IMR-90 (cell line): ENCODE data around the gene SRPK1. TPM values are rescaled to one million over a fixed set of nuclear protein-coding genes. Genes with fewer than 3 reads are reported as not detected.
"Not testable (repeated sequence)": the region's sequence is repeated elsewhere in the genome, so short reads cannot be mapped to it uniquely, and the experiment has no call there.

ENCODE experiments used
- ATAC-seq: fragments of 200-7000 bp; cut with Tn5 transposase; 2 replicates; pipeline ENCODE4 v1.9.1; 2020; ENCODE audit warnings: low read depth, mild to moderate bottlenecking, moderate library complexity
- BruUV-seq: library from RNA; stranded (reverse); fragments of 400-500 nt; replicated peaks from 2 replicates; lab custom pipeline; 2021; lab: Mats Ljungman, UMichigan
- CTCF ChIA-PET: fragments of 300-600 bp; formaldehyde crosslinking; extraction: SDS; loops from one replicate; lab custom pipeline; 2021; ENCODE audit warnings: antibody characterized with exemption; lab: Yijun Ruan, JAX
- POLR2A ChIA-PET: fragments of 300-600 bp; sonication (Branson Sonifier 250); formaldehyde crosslinking; loops from one replicate; lab custom pipeline; 2022; ENCODE audit warnings: antibody characterized with exemption; ENCODE audit not compliant: unreplicated experiment; lab: Charles Lee
- DNase-seq: peaks from one replicate; pipeline ENCODE4 v3.0.0; 2013
- H2AFZ ChIP-seq: replicated peaks from 2 replicates; pipeline ENCODE3; 2013; ENCODE audit warnings: low read length, mild to moderate bottlenecking; ENCODE audit not compliant: poor library complexity
- H2AK5ac ChIP-seq: 2 replicates; pipeline ENCODE4 v1.6.1; 2013; ENCODE audit warnings: low read depth, low read length, inconsistent platforms
- H2AK9ac ChIP-seq: replicated peaks from 2 replicates; pipeline ENCODE3; 2013; ENCODE audit warnings: mild to moderate bottlenecking, low read depth, low read length, moderate library complexity; ENCODE audit not compliant: poor library complexity
- H2BK120ac ChIP-seq: 2 replicates; pipeline ENCODE4 v1.6.1; 2013; ENCODE audit warnings: low read depth, low read length, inconsistent platforms
- H2BK15ac ChIP-seq: 3 replicates; pipeline ENCODE4 v1.6.1; 2013; ENCODE audit warnings: low read depth, low read length, inconsistent platforms
- H2BK20ac ChIP-seq: 2 replicates; pipeline ENCODE4 v1.6.1; 2013; ENCODE audit warnings: low read depth, mild to moderate bottlenecking, inconsistent platforms, low read length, moderate library complexity
- H2BK5ac ChIP-seq: 2 replicates; pipeline ENCODE4 v1.6.1; 2013; ENCODE audit warnings: mild to moderate bottlenecking, low read depth, low read length, inconsistent platforms; ENCODE audit not compliant: poor library complexity, severe bottlenecking
- H3K14ac ChIP-seq: replicated peaks from 2 replicates; pipeline ENCODE4 v1.6.1; 2013; ENCODE audit warnings: low read depth, low read length, inconsistent platforms
- H3K18ac ChIP-seq: 2 replicates; pipeline ENCODE4 v1.6.1; 2013; ENCODE audit warnings: low read depth, low read length, control low read depth
- H3K23ac ChIP-seq: 2 replicates; pipeline ENCODE4 v1.6.1; 2013; ENCODE audit warnings: low read depth, low read length, inconsistent platforms
- H3K27ac ChIP-seq: 2 replicates; pipeline ENCODE4 v1.5.1; 2013; ENCODE audit warnings: mild to moderate bottlenecking, control low read depth, low read length; ENCODE audit not compliant: insufficient read depth
- H3K27me3 ChIP-seq: 2 replicates; pipeline ENCODE4 v1.6.1; 2013; ENCODE audit warnings: low read length; ENCODE audit not compliant: control insufficient read depth, insufficient read depth
- H3K36me3 ChIP-seq: 2 replicates; pipeline ENCODE4 v1.6.1; 2013; ENCODE audit warnings: low read length, mixed read lengths; ENCODE audit not compliant: control insufficient read depth, insufficient read depth
- H3K4ac ChIP-seq: 2 replicates; pipeline ENCODE4 v1.6.1; 2013; ENCODE audit warnings: low read depth, low read length, inconsistent platforms
- H3K4me1 ChIP-seq: 2 replicates; pipeline ENCODE4 v1.6.1; 2013; ENCODE audit warnings: low read length, mixed read lengths; ENCODE audit not compliant: control insufficient read depth, insufficient read depth
- H3K4me2 ChIP-seq: 2 replicates; pipeline ENCODE4 v1.6.1; 2013; ENCODE audit warnings: low read depth, mild to moderate bottlenecking, control low read depth, low read length, moderate library complexity
- H3K4me3 ChIP-seq: 2 replicates; pipeline ENCODE4 v1.5.1; 2013; ENCODE audit warnings: low read depth, mild to moderate bottlenecking, control low read depth, low read length, moderate library complexity; ENCODE audit not compliant: insufficient read depth
- H3K56ac ChIP-seq: 2 replicates; pipeline ENCODE4 v1.6.1; 2013; ENCODE audit warnings: low read length, inconsistent platforms; ENCODE audit not compliant: insufficient read depth; ENCODE audit errors: extremely low read depth
- H3K79me1 ChIP-seq, 2 experiments: 2 replicates each; pipeline ENCODE4 v1.6.1; 2013; ENCODE audit warnings: low read length in 2 of 2, inconsistent platforms in 1 of 2, low read depth in 1 of 2
- H3K9ac ChIP-seq: 2 replicates; pipeline ENCODE4 v1.6.1; 2013; ENCODE audit warnings: low read depth, low read length, control low read depth
- H3K9me1 ChIP-seq: 2 replicates; pipeline ENCODE4 v1.6.1; 2013; ENCODE audit warnings: low read length, inconsistent platforms; ENCODE audit not compliant: insufficient read depth
- H3K9me3 ChIP-seq: 2 replicates; pipeline ENCODE4 v1.6.1; 2013; ENCODE audit warnings: low read length; ENCODE audit not compliant: control insufficient read depth, insufficient read depth
- H4K20me1 ChIP-seq: 2 replicates; pipeline ENCODE4 v1.6.1; 2013; ENCODE audit warnings: low read length, inconsistent platforms; ENCODE audit not compliant: insufficient read depth
- H4K5ac ChIP-seq: 2 replicates; pipeline ENCODE4 v1.6.1; 2013; ENCODE audit warnings: mild to moderate bottlenecking, low read depth, low read length, control low read depth
- H4K8ac ChIP-seq, 2 experiments: 2 replicates each; pipeline ENCODE4 v1.6.1; 2013; ENCODE audit warnings: low read depth in 2 of 2, low read length in 2 of 2, control low read depth in 1 of 2, inconsistent platforms in 1 of 2
- H4K91ac ChIP-seq: 2 replicates; pipeline ENCODE4 v1.6.1; 2013; ENCODE audit warnings: low read depth, low read length, inconsistent platforms; ENCODE audit not compliant: insufficient read depth
- BHLHE40 ChIP-seq: fragments of 150-350 bp; IDR thresholded peaks from 2 replicates; pipeline ENCODE4 v1.6.1; 2016; ENCODE audit warnings: mild to moderate bottlenecking, low read depth, low read length
- MAFK ChIP-seq: IDR thresholded peaks from 2 replicates; pipeline ENCODE4 v1.6.1; 2012; ENCODE audit warnings: low read depth, low read length, improper control_type of control experiment
- MXI1 ChIP-seq: IDR thresholded peaks from 2 replicates; pipeline ENCODE4 v1.6.1; 2012; ENCODE audit warnings: low read depth, mild to moderate bottlenecking, low read length, moderate library complexity, borderline replicate concordance
- NFE2L2 ChIP-seq: fragments of 150-350 bp; IDR thresholded peaks from 2 replicates; pipeline ENCODE4 v1.6.1; 2016; ENCODE audit warnings: low read depth, mild to moderate bottlenecking, low read length
- RAD21 ChIP-seq: IDR thresholded peaks from 2 replicates; pipeline ENCODE4 v1.6.1; 2012; ENCODE audit warnings: low read length, improper control_type of control experiment
- RFX5 ChIP-seq: IDR thresholded peaks from 2 replicates; pipeline ENCODE4 v1.8.0; 2012; ENCODE audit warnings: low read depth, mild to moderate bottlenecking, low read length, moderate library complexity
- WGBS, 2 experiments: methylation state at CpG; one replicate each; pipeline versions ENCODE4 v1.1.5 to v1.1.7; 2013; ENCODE audit warnings: missing lambda C conversion rate in 2 of 2; ENCODE audit not compliant: insufficient read length in 1 of 2; ENCODE audit errors: extremely low coverage in 2 of 2; 5-methylcytosine and 5-hydroxymethylcytosine counted together
- dilution Hi-C: fragments of 300-500 bp; cut with HindIII; formaldehyde crosslinking; loops from one replicate; pipeline ENCODE4 v1.14.3; 2018; ENCODE audit warnings: low sequenced_read_pairs; ENCODE audit not compliant: unreplicated experiment
- in situ Hi-C: fragments of 300-500 bp; cut with MboI; formaldehyde crosslinking; loops from 3 replicates; pipeline ENCODE4 v1.14.3; 2019; ENCODE audit warnings: low sequenced_read_pairs, inconsistent platforms, mixed read lengths
- intact Hi-C: fragments of 100-400 bp; cut with micrococcal nuclease; formaldehyde crosslinking; loops from 2 replicates; pipeline ENCODE4 v1.10.0; 2022
- polyA plus RNA-seq, 3 experiments: library from polyadenylated mRNA; depleted of rRNA; stranded (reverse); fragments of >200 nt; gene quantifications; 2 replicates each; pipeline ENCODE4 v1.2.3, GENCODE V29; 2012; ENCODE audit warnings: low replicate concordance in 1 of 3
- total RNA-seq: library from RNA; depleted of rRNA; stranded (reverse); fragments of >200 nt; gene quantifications from 2 replicates; pipeline ENCODE4 v1.2.3, GENCODE V29; 2012
- TF ChIP-seq, protein P1 (sequence below): fragments of 150-350 bp; IDR thresholded peaks from 2 replicates; pipeline ENCODE4 v1.6.1; 2017; ENCODE audit warnings: mild to moderate bottlenecking, antibody characterized with exemption, low read length, low read depth

The SRPK1 gene
- total and polyA plus RNA-seq, 2 of the 4 experiments (the other 2 are of a cell fraction) = 22.5 to 44.6 TPM

GRCh38 chr6:35942355-35942754, 21.5 kb upstream of the SRPK1 start:
- Histone ChIP-seq H3K36me3 (no peaks in the 10 kb centered on the region), H3K4me1 (no peaks in the 10 kb centered on the region), H4K8ac (no peak overlapping the region), H3K18ac (no peak overlapping the region), H4K91ac (no peak overlapping the region), H3K9ac (no peak overlapping the region), H2AFZ (no peak overlapping the region), H2BK15ac (no peak overlapping the region), H2AK5ac (no peak overlapping the region), H3K9me1 (no peaks in the 10 kb centered on the region), H4K5ac (no peak overlapping the region), H2BK120ac (no peak overlapping the region), H3K56ac (no peak overlapping the region), H2AK9ac (no peak overlapping the region), H3K14ac (no peak overlapping the region), H3K27me3 (no peaks in the 10 kb centered on the region), H3K23ac (no peak overlapping the region), H2BK20ac (no peak overlapping the region), H2BK5ac (no peak overlapping the region), H3K79me1 (no peaks in the 10 kb centered on the region; a peak in 1 of 4 replicates), H3K27ac (no peak overlapping the region), H4K20me1 (no peaks in the 10 kb centered on the region; the same call in 1 of the 2 replicates), H3K4me3 (no peak overlapping the region), H3K4me2 (no peak overlapping the region), H3K9me3 (no peaks in the 10 kb centered on the region), H3K4ac (no peak overlapping the region)
- dilution Hi-C loops (no loop called here), intact Hi-C loops (no loop called here), in situ Hi-C loops (no loop called here)
- ChIA-PET CTCF (interaction anchor here (1.3 kb wide), 1 partner anchor 25 kb away, joined by 3 read pairs; no protein-coding TSS in a partner anchor), POLR2A (no interaction called here)
- TF ChIP-seq MXI1 (no peak), MAFK (no peak), RFX5 (no peak), RAD21 (no peak), BHLHE40 (no peak), NFE2L2 (no peak)
- TF ChIP-seq, protein P1, sequence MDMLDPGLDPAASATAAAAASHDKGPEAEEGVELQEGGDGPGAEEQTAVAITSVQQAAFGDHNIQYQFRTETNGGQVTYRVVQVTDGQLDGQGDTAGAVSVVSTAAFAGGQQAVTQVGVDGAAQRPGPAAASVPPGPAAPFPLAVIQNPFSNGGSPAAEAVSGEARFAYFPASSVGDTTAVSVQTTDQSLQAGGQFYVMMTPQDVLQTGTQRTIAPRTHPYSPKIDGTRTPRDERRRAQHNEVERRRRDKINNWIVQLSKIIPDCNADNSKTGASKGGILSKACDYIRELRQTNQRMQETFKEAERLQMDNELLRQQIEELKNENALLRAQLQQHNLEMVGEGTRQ = no peak
- no peak for ATAC-seq
- DNase-seq = no peak
- no TSS peak for BruUV-seq

DNA sequence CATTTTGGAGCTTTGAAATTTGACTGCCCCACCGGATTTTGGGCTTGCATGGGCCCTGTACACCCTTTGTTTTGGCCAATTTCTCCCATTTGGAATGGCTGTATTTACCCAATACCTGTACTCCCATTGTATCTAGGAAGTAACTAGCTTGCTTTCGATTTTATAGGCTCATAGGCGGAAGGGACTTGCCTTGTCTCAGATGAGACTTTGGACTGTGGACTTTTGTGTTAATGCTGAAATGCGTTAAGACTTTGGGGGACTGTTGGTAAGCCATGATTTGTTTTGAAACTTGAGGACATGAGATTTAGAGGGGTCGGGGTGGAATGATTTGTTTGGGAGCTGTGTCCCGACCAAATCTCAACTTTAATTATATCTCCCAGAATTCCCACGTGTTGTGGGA, 20.3 kb upstream of the SRPK1 start:
- H3K56ac ChIP-seq, H4K8ac ChIP-seq, H3K9ac ChIP-seq, H3K4me3 ChIP-seq, H3K36me3 ChIP-seq, H2BK15ac ChIP-seq, H3K9me1 ChIP-seq, H3K14ac ChIP-seq, H3K18ac ChIP-seq, BruUV-seq, H4K20me1 ChIP-seq, H2AK5ac ChIP-seq, H2AK9ac ChIP-seq, H4K5ac ChIP-seq, CTCF ChIA-PET, H3K79me1 ChIP-seq, POLR2A ChIA-PET, ATAC-seq, H3K4me2 ChIP-seq, H2BK20ac ChIP-seq, H3K4ac ChIP-seq, H3K27ac ChIP-seq, H3K4me1 ChIP-seq, H4K91ac ChIP-seq, H3K27me3 ChIP-seq, H3K23ac ChIP-seq, H2BK5ac ChIP-seq, H3K9me3 ChIP-seq, DNase-seq, intact Hi-C loops, H2AFZ ChIP-seq, H2BK120ac ChIP-seq, in situ Hi-C loops, dilution Hi-C loops: not testable (repeated sequence)
- no CpG with 5 or more reads among the region's 7 CpGs for WGBS, 2 experiments
